ENCODE data around the gene NKX2-1.
A peak's percentile ranks its signal among the peaks of the same experiment; 100 is the strongest.
"Not testable (repeated sequence)": the region's sequence is repeated elsewhere in the genome, so short reads cannot be mapped to it uniquely, and the experiment has no call there.

Gene NKX2-1

DNA sequence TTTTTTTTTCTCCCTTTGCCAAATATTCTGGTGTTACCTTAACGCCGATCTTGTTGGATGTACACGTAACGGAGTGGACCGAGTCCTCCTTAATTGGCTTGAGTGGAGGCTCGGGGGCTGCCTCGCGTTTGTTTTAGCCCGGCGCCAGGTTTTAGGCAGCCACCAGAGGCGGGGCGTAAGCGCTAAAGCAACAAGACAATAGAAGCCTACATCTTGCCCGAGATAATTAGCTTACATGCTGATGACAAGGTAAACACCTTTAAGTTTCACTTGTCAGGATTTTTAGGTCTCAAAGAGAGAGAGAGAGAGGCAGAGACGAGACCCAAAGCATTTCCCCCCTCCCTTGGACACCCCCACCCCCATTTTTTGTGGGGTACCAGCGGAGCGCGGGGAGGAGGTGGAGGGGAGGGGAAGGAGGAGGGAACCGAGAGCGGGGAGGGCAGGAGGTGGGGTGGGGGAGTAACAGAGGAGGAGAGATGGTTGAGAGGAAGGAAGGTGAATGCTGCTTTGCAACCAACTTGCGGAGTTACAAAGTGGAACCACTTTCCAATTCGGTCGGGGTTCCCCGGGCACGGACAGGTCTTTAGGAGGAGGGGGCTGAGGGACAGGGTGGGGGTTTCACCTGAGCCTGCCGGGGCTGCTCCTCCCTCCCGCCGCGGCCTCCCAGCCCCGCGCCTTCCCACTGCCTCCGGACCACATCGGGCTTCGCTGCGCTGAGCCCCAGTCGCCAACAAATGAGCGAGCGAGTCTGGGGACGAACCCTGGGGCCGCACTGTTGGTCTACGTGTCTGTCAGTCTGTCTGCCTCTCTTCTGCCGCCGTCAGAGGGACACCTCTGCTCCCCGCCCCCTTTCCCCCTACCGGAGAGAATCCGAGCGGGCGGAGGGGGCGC, at the start of gene NKX2-1:
Gene NKX2-1, minus strand, starts transcription at position 802 of the 891 bp plus-strand sequence. Its CDS starts 103 bp downstream, at position 699.
- no peak for DNase-seq

DNA sequence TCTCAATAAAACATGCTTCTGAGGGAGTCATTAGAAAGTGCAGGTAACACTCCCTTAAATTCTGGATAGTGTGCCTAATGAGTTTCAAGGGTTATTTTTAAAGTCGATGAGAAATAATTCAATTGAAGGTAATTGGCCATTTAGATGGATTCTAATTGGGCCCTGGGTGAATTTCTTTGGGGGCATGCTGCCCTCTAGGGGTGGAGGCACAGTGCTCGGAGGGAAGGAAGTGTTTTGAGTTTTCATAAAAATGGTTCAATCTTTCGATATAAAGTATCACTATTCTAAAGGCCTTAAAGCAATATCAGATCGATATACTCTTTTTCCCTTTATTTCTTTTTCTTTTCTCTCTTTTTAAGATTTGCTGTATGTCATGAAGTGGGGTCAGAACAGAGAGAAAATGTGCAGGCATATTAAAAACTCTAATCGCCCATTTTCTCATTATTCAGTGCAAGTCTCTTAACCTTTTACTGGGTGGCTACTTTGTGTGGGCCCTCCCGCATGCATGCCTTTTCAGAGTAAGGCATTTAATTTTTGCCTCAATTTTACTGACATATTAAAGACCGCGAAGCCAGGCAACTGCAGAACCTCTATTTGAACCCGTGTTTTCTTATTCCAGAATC, 36.9 kb upstream of the NKX2-1 start:
- DNase-seq: peak in 1 of 6 experiments; percentile 1

DNA sequence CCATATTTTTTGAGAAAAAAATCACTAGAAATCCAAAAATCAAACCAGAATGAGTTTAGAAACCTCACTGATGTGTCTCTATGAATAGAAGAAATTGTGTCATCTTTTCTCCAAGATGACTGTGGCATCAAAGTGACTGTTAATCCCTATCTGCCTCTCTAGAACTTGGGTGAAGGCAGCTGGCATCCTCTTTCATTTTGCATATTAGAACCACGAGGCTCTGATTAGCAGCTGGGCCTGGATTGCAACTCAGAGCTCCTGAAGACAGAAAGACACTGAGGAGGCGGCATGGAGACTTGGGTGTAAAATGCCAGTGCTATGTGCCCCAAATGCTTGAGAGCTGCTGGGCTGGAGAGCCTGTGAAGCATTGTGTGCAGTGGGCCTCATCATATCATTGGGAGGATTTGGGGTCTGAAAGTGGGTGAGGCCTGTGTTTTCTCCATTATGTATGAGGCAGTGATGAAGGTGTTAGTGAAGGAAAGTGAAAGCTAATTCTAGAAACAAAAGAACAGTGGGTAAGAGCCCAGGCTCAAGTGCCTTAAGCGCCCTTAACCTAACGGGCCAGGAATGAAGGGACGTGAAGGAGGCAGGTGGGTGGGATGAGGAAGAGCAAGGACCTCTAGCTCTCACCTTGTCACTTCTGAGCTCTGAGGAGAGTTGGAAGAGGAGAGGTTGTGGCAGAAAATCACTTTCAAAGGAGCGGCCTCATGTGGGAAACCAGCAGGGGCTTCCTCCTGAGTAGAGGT, 36.1 kb upstream of the NKX2-1 start:
- DNase-seq: no peak

DNA sequence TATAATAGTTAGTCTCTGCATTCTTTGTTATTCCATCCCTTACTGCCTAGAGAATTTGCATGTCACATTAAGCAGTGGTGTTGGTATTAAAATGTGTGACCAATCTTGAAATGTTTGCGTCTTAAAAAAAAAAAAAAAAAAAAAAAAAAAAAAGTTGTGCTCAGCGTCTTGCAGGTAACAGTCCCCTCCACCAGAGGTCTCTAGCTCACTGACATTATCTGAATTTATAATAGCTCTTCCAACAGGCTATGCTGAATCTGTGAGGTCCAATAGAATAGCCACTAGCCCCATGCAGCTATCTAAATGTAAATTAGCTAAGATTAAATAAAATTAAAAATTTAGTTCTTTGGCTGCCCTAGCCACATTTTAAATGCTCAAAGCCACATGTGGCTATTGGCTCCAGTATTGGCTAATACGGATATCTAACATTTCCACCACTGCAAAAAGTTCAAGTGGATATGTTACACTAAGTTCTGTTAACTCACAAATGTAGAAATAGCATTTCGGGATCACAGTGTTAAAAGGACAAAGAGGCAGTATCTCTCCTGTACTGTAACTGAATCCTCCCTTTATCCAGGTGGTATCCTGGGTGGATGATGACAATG, 33.7 kb upstream of the NKX2-1 start:
- no peak for DNase-seq

DNA sequence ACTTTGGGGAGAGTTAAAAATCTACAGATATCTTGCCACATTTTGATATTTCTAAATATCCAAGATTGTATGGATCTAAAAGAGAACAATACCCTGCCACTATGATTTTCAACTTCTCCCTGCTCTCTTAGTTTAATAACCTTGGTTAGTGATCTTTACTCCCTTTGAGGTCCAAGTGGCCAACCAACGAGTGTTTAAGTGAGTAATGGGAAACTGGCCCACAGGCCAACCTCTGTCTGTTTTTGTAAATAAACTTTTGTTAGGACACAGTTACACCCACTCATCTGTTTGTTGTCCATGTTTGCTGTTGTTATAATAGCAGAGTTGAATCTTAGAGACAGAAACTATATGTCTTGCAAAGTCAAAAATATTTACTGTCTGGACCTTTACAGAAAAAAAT, 30.9 kb upstream of the NKX2-1 start:
- DNase-seq: no peak

DNA sequence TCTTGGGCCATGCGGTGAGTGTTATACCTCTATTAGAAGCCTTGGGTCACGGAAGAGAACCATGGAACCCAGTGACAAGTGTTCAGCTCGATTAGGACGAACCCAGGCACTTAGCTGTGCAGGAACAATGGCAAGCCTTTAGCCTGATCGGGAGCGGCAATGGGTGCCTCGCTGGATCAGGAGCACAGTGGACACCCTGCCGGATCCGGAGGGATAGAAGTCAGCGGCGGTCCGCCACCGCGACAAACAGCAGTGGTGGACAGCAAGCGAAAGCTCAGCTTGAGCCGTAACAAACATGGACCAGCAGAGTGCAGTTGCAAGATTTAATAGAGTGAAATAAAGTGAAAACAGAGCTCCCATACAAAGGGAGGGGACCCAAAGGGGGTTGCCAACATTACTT, 24.2 kb upstream of the NKX2-1 start:
- DNase-seq: not testable (repeated sequence)

DNA sequence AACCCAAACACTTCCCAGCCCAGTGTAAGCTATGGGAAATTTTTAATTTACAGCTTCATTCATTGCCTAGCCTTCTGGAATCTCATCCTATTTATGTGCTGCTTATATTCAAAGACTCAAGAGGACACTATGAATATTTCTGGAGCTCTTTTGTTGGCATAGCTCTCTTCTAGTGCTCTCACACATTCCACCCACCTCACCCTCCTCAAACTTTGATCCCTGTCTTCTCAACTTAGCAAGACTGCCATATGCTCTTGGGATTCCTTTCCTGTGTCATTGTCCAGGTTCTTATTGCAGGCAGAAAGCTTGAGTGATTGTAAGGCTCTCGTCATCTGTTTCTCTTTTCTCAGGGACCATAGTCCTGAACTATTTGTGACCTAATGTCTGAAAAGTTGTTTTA, 18.0 kb upstream of the NKX2-1 start:
- DNase-seq: no peak

DNA sequence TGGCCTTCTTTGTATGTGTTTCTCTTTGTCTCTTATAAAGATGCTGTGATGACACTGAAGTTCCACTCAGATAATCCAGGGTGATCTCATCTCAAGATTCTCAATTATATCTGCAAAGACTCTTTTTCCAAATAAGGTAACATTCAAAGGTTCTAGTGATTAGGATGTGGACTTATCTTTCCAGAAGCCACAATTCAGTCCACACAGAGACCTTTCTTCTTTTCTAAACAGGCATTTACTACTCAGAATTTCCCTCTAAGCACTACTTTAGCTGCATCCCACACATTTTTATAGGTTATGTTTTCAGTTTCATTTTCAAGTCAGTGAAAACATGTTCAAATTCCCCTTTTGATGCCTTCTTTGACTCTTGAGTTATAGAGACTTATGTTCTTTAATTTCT, 9.0 kb upstream of the NKX2-1 start:
- no peak for DNase-seq

DNA sequence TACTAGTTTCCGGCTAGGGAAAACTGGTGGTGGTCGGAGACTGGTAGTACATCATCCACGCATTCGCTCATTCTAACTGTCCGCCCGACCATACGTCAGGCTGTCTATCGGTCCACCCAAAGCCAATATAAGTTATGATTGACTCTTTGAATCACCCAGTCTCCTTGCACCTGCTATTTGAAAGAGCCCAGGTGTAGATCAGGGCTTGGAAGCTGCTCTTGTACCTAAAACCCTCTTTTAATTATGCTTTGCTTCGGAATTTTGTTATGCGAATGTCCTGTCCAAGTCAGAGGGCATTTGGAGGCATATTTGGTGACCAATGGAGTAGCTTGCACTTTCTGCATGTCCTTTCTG, 5.7 kb upstream of the NKX2-1 start:
- DNase-seq: no peak

DNA sequence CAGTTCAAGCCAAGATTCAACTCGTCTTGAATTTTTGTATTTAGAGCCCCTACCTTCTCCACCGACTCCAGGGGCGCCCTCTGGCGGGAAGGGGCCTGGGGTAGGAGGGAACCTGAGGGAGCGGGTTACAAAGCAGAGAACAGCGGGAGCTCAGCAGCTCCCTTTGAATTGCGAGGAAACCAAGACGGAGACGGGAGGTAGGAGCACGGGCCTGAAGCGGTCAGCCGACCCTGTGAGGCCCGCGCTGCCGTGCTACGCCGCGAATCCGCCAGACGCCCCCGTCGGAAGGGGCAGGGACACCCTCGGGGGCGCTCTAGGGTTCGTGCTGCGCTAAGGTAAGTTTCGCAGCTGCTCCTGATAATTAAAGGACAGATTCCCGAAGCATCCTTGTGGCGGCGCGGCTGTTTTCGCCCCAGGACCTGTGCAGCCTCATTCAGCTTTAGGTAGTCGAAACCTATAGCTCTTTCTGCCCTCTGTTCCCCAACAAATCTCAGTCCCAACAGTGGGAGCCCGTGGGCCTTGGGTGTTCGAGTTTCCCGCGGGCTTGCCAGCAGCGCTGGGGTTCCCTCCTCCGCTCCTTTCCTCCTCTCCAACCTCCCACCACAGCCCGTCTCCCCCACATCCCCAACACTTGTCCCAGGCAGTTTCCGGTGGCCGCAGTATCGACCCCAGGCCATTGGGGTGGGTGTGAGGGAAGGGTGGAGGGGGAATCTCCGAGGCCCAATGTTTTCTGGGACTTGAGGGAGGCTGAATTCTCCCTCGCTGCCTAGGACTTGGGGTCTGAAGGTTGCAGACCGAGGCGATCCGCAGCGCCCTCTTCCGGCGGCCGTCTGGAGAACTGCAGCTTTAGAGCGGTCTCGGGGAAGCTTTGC, 5.1 kb upstream of the NKX2-1 start:
- DNase-seq: no peak

DNA sequence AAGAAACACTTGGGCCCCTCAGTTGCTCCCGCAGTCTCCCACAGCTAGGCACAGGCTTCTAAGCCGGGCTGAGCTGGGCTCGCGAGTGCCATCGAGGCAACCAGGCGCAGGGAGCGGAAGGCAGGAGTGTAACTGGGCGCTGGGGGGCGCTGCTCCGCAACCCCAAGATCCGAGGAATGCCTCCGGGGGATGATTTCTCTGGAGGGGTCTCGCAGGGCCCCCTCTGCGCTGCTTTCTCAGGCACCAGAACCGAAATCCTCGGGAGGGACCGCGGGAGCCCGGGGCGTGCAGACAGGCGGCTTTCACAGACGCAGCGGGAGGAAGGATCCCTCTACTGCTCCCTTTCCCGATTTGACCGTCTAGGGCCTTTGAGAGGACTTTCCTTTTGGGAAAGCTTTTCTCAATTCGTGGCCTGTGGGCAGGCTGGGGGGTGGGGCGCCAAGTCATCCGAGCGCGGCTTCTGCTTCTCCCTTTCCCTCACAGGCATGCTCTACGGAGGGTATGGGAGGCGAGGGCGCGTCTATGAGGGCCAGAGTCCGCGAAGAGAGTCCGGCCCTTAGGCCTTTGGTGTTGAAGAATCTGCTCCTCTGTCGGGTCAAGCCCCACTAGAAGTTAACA, 4.3 kb upstream of the NKX2-1 start:
- DNase-seq: no peak

DNA sequence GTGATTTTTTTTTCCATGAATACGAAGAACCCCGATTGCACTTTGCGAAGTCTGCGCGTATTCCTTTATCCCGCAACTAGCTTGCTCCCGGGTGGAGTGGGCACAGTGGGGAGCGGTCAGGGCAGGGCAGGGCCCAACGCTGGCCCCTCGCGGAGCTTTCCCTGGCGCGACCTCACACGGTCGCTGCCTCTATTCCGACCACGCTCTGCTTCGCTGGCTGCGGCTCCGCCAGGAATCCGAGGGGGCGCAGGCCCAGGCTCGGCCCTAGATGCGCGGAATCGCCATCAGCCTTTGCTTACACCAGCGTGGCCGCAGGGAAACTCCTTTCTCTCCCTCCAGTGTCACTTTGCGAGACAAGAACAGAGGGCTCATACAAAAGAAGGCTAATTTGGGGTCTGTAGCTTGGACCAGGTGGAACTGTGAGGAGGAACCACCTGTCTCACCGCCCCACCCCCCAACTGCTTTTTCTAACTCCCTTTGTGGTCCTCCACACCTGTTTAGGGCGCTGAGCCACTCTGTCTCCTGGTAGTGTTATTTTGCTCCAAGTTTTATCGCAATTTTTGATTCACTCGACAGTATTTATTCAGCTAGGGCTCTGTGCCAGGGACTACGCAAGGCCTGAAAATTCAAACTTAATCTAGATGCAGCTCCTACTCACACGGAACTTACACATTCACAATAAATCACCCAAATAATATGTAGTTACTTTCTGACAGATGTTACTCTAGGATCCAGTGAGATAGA, 3.1 kb upstream of the NKX2-1 start:
- no peak for DNase-seq

DNA sequence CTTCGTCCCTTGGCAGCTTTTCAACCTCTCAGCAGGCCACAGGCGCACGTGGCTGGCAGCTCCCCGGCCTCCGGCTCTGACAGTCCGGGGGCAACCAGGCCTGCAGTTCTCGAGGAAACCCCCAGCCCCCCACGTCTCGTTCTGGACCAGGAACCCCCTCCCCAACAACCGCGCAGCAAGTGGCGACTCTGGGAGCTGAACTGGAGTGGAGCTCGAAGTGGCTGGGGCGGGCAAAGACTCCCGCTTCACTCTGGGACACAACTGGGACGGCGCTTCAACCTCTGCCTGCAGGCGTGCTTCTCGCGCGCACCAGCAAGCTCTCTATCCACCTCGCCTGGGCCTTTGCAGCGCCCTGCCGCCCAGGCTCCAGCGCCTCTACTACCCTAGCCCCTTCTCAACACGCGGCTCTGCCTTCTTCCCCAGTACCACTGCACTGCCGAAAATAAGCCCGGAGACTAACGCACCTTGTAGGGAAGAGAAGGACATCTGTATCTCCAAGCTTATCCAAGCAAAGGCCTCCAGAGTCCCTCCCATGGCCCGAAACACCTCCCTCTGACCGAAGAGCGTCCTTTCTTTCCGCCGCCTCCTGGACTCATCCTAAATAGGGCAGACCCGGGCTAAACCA, 2.4 kb upstream of the NKX2-1 start:
- no peak for DNase-seq

DNA sequence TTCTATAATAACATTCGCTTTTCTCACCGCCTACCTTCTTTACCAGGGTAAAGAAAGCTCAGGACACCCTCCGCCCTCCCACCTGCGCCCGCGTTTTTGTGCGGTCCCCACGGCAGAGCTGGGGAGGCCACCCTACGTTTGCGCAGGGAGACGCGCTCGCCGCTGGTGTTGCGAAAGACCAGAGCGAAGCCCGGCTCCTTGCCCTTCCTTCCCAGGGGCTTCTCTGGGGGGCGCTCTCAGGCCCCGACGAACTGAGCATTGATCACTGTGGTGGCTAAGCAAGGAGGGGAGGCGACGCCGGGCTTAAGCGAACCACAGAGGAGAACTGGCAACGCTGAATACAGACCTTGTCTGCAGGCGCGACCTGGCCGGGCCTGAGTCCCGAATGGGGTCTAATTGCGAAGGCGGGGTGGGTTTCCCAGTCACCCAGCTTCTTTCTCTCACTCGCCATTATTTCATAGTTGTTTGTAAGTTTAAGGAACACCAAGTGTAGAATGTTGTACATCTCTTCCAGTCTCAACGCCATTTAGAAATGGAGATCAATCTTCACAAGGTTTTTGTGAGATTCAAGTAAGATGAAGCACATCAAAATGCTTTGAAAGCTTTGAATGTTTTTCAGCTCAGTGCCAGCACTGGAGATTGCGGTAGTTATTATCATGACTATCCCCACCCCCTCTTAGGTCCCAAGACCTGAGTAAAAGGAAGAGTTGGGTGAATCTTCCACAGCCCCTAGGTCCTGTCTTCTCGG, 1.7 kb upstream of the NKX2-1 start:
- DNase-seq: no peak

DNA sequence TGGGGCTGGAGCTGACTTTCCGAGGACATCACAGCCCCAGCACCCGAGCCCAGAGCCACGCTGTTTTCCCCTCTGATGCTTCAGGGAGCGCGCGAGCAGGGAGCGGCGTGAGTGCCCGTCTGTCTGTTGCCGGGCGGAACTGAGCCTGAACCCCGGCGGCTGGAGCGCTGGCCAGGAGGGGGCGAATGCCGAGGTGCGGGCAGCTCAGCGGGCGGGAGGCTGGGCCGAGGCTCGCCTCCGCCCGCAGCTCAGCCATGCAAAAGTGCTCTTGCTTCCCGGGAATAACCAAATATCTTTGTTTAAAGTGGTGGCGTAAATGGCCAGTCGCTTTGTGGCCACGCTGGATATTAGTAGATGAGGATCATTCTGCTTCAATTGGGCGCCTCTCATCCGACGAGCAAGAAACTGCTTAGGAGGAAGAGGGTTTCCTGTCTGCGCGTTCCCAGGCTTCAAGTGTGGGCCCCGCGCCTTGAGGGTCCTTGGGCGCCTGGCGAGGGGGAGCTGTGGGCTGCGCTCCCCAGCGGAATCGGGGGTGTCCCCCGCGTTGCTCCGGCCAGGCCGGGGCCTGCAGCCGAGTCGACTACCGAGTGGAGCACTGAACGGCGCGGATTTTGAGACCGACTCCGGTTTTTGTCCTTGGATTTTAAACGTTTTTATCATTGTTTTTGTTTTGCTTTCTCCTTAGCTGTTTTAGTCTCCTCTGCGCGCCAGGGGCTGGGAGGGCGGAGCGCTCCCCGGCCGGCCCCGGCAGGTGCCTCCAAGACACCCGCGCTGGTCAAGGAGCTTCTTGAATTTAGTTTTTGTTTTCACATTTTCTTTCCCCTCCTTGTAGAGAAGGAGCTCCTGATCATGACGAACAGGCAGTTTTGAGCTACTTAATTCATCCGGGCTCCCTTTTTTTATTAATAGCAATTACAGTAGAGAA, 831 bp upstream of the NKX2-1 start:
- DNase-seq: no peak

DNA sequence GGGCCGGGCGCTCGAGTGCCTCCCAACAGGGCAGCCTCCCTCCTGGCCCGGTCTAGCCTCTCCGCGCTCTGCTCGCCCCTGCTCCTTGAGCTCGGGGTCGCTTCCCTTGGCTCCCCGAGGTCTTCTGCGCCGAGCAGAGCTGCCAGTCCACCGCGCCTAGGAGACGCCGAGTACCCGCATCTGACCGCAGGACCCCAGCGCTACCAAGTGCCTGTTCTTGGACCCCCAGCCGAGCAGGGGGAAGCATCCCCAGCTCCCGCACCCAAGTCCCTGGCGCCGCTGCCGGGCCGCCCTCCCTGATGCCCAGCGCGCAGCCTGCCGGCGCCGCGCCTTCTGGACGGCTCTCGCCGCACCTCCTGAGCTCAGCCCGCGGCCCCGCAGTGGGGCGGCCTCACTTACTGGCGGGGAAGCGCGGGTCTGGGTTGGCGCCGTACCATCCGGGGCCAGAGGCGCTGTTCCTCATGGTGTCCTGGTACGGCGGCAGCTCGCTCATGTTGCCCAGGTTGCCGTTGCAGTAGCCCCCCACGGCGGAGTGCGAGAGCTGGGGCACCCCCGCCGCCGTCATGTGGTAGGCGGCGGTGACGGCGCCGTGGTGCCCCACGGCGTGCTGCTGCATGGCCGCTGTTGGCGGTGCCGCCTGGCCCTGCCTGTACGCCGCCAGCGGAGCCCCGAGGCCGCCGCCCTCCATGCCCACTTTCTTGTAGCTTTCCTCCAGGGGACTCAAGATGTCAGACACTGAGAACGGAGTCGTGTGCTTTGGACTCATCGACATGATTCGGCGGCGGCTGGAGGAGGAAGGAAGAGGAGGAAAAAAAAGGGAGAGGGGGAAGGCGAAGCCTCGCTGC, 1.2 kb downstream of the NKX2-1 start:
- DNase-seq: no peak

DNA sequence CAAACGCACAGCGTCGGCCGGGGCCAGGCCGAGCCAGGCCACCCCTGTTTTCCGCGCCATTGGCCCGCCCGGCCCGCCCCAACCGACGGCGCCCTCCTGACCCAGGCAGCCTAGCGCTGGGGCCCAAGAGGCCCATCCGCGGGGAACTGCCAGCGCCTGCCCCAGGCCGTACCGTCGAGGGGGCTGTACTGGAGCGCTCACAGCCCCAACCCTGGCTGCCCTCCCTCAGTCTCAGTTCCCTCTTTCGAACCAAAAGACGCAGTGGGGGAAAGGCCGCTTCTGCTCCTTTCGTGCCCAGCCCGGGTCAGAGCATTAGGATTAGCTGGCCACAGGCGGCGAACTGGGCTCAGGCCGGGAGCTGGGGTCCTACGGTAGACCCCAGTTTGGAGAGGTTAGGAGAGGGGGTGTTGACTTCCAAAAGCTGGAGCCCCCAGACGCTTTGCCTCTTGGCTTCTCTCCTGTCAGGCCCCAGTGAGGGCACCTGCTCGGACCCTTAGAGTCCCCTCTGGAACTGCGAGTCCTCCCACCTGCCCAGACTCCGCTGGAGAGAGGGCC, 1.9 kb downstream of the NKX2-1 start:
- DNase-seq: no peak

All from stimulated activated naive CD4-positive, alpha-beta T cell (primary cell).